Measurements from ENCODE around the gene SH3TC1. TPM values are rescaled to one million over a fixed set of nuclear protein-coding genes. Genes with fewer than 3 reads are reported as not detected.
A peak's percentile ranks its signal among the peaks of the same experiment; 100 is the strongest.

The SH3TC1 gene
- total RNA-seq, 2 experiments from 2014 or later, result 119 to 127 TPM

- no peak overlapping the region for H3K27ac Mint-ChIP-seq
- no peak for DNase-seq
- Histone ChIP-seq H3K27ac (ENCODE audit: low read depth in 1 of 2, low read length in 2 of 2) (no peak overlapping the region), H3K4me1 (ENCODE audit: insufficient read depth, low read length) (peaks cover 12% of the 10 kb centered on the region), H3K4me3 (ENCODE audit: low read length) (no peak overlapping the region), H3K9me3 (ENCODE audit: control insufficient read depth in 1 of 2, insufficient read depth in 1 of 2, low read length in 2 of 2) (peaks cover 0 to 6% of the 10 kb centered on the region in 2 experiments), H3K36me3 (ENCODE audit: insufficient read depth, low read length) (no peaks in the 10 kb centered on the region), H3K27me3 (ENCODE audit: control insufficient read depth in 1 of 2, insufficient read depth in 2 of 2, low read length in 2 of 2) (peaks cover 0 to 7% of the 10 kb centered on the region in 2 experiments)
- no peak for TF ChIP-seq CTCF (IDR thresholded peaks at IDR 0.05)
- H3K4me3 Mint-ChIP-seq, result no peak overlapping the region
- peaks cover 5% of the 10 kb centered on the region for H3K4me1 Mint-ChIP-seq (ENCODE audit: low read depth)
- no peaks in the 10 kb centered on the region for H3K27me3 Mint-ChIP-seq
- ChIA-PET POLR2A (no interaction called here), CTCF (no interaction called here)
- no peak for ATAC-seq (ENCODE audit: poor library complexity)
- H3K9me3 Mint-ChIP-seq, result no peaks in the 10 kb centered on the region
- intact Hi-C loops (cut with DNase I, micrococcal nuclease), result no loop called here
- H3K36me3 Mint-ChIP-seq (ENCODE audit: low read depth), result no peaks in the 10 kb centered on the region
Measured at GRCh38 chr4:8153441-8153840, 45.6 kb upstream of the SH3TC1 start.

GRCh38 chr4:8155048-8155447, 44.0 kb upstream of the SH3TC1 start:
- Histone ChIP-seq H3K36me3 (ENCODE audit: insufficient read depth, low read length) (no peaks in the 10 kb centered on the region), H3K4me3 (ENCODE audit: low read length) (no peak overlapping the region), H3K9me3 (ENCODE audit: control insufficient read depth in 1 of 2, insufficient read depth in 1 of 2, low read length in 2 of 2) (peaks cover 0 to 6% of the 10 kb centered on the region in 2 experiments), H3K27ac (ENCODE audit: low read depth in 1 of 2, low read length in 2 of 2) (no peak overlapping the region), H3K4me1 (ENCODE audit: insufficient read depth, low read length) (peaks cover 24% of the 10 kb centered on the region), H3K27me3 (ENCODE audit: control insufficient read depth in 1 of 2, insufficient read depth in 2 of 2, low read length in 2 of 2) (peaks cover 0 to 7% of the 10 kb centered on the region in 2 experiments)
- ChIA-PET POLR2A (no interaction called here), CTCF (no interaction called here)
- no peak for DNase-seq
- intact Hi-C loops (cut with DNase I, micrococcal nuclease), result loop anchor here in 1 of 2 experiments (5.0 kb wide), 3 partner anchors 218 to 1883 kb away; partner anchors contain the start of gene AFAP1
- H3K9me3 Mint-ChIP-seq, result no peaks in the 10 kb centered on the region
- H3K4me3 Mint-ChIP-seq, result no peak overlapping the region
- H3K4me1 Mint-ChIP-seq (ENCODE audit: low read depth), result peaks cover 18% of the 10 kb centered on the region
- H3K36me3 Mint-ChIP-seq (ENCODE audit: low read depth), result peaks cover 5% of the 10 kb centered on the region
- no peak for ATAC-seq (ENCODE audit: poor library complexity)
- no peak for TF ChIP-seq CTCF (IDR thresholded peaks at IDR 0.05)
- H3K27me3 Mint-ChIP-seq, result no peaks in the 10 kb centered on the region
- no peak overlapping the region for H3K27ac Mint-ChIP-seq

- Histone ChIP-seq H3K9me3 (ENCODE audit: control insufficient read depth in 1 of 2, insufficient read depth in 1 of 2, low read length in 2 of 2) (peaks cover 0 to 6% of the 10 kb centered on the region in 2 experiments), H3K27me3 (ENCODE audit: control insufficient read depth in 1 of 2, insufficient read depth in 2 of 2, low read length in 2 of 2) (peaks cover 0 to 7% of the 10 kb centered on the region in 2 experiments), H3K4me1 (ENCODE audit: insufficient read depth, low read length) (peaks cover 28% of the 10 kb centered on the region), H3K36me3 (ENCODE audit: insufficient read depth, low read length) (no peaks in the 10 kb centered on the region), H3K4me3 (ENCODE audit: low read length) (no peak overlapping the region), H3K27ac (ENCODE audit: low read depth in 1 of 2, low read length in 2 of 2) (no peak overlapping the region)
- DNase-seq (peak in 2 of 14 experiments; percentile 16 to 33), ATAC-seq (ENCODE audit: poor library complexity) (no peak)
- ChIA-PET POLR2A (no interaction called here), CTCF (no interaction called here)
- TF ChIP-seq CTCF (IDR thresholded peaks at IDR 0.05), result no peak
- Mint-ChIP-seq H3K27me3 (no peaks in the 10 kb centered on the region), H3K36me3 (ENCODE audit: low read depth) (peaks cover 5% of the 10 kb centered on the region), H3K4me1 (ENCODE audit: low read depth) (peaks cover 18% of the 10 kb centered on the region), H3K27ac (no peak overlapping the region), H3K9me3 (no peaks in the 10 kb centered on the region), H3K4me3 (peak overlapping the region; percentile 50)
- intact Hi-C loops (cut with DNase I, micrococcal nuclease), result loop anchor here in 1 of 2 experiments (5.0 kb wide), 3 partner anchors 219 to 1884 kb away; partner anchors contain the start of gene AFAP1
Measured at GRCh38 chr4:8155660-8156421, 43.2 kb upstream of the SH3TC1 start.

Measured in CD4-positive, alpha-beta T cell (primary cell).